ENCODE measurements around the gene GUCA2B. TPM values are rescaled to one million over a fixed set of nuclear protein-coding genes. Genes with fewer than 3 reads are reported as not detected.

GUCA2B gene
- total RNA-seq, 1 experiment from 2014 or later, result 0.75 TPM

DNA sequence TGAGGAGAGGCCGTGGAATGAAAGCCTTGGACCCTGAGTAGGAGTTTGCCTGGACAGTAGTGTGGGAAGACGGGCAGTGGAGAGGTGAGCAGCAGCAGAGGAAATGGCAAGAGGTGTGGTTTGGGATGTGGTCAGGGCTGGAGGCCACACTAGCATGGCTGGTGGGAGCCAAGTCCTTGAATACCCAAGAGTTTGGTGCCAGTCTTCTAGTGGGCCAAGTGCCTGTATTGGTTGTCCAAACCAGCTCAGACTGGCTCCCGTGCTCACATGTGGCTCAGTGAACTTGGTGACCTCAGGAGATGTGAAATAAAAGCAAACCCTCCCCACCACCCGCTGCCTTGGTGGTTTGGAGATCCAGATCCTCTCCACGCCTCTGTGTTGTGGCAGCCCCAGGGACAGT is 9.0 kb downstream of the GUCA2B start:
- Mint-ChIP-seq H3K27ac (ENCODE audit: unreplicated experiment) (no peak overlapping the region), H3K4me3 (ENCODE audit: unreplicated experiment) (no peak overlapping the region), H3K4me1 (ENCODE audit: low read depth, unreplicated experiment) (peaks cover 25% of the 10 kb centered on the region), H3K27me3 (ENCODE audit: insufficient read depth, unreplicated experiment) (no peaks in the 10 kb centered on the region), H3K9me3 (ENCODE audit: unreplicated experiment) (no peaks in the 10 kb centered on the region), H3K36me3 (ENCODE audit: insufficient read depth, unreplicated experiment) (peaks cover 17% of the 10 kb centered on the region)
- intact Hi-C loops (cut with micrococcal nuclease; ENCODE audit: unreplicated experiment), result no loop called here
- DNase-seq, result no peak
- no peaks in the 10 kb centered on the region for H3K27me3 ChIP-seq (replicated peaks; ENCODE audit: control insufficient read depth, insufficient read depth, low read length)
- CTCF ChIA-PET, result interaction anchor here (0.6 kb wide), 1 partner anchor 563 kb away, joined by 3 read pairs; no protein-coding TSS in a partner anchor
- H3K4me1 ChIP-seq, result peaks cover 26% of the 10 kb centered on the region
- TF ChIP-seq, protein P1, sequence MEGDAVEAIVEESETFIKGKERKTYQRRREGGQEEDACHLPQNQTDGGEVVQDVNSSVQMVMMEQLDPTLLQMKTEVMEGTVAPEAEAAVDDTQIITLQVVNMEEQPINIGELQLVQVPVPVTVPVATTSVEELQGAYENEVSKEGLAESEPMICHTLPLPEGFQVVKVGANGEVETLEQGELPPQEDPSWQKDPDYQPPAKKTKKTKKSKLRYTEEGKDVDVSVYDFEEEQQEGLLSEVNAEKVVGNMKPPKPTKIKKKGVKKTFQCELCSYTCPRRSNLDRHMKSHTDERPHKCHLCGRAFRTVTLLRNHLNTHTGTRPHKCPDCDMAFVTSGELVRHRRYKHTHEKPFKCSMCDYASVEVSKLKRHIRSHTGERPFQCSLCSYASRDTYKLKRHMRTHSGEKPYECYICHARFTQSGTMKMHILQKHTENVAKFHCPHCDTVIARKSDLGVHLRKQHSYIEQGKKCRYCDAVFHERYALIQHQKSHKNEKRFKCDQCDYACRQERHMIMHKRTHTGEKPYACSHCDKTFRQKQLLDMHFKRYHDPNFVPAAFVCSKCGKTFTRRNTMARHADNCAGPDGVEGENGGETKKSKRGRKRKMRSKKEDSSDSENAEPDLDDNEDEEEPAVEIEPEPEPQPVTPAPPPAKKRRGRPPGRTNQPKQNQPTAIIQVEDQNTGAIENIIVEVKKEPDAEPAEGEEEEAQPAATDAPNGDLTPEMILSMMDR (IDR thresholded peaks at IDR 0.05; ENCODE audit: insufficient read depth in 1 of 2, low read depth in 1 of 2, low read length in 1 of 2, severe bottlenecking in 1 of 2, unreplicated experiment in 1 of 2), result no peak
- POLR2A ChIA-PET, result no interaction called here
- BruUV-seq (replicated peaks), result no TSS peak
- H3K36me3 ChIP-seq (ENCODE audit: control insufficient read depth, insufficient read depth, low read length), result no peaks in the 10 kb centered on the region
- H3K4me3 ChIP-seq (ENCODE audit: low read depth, low read length), result no peak overlapping the region
- H3K9me3 ChIP-seq, result peaks cover 9% of the 10 kb centered on the region; the same call in 1 of the 2 replicates

DNA sequence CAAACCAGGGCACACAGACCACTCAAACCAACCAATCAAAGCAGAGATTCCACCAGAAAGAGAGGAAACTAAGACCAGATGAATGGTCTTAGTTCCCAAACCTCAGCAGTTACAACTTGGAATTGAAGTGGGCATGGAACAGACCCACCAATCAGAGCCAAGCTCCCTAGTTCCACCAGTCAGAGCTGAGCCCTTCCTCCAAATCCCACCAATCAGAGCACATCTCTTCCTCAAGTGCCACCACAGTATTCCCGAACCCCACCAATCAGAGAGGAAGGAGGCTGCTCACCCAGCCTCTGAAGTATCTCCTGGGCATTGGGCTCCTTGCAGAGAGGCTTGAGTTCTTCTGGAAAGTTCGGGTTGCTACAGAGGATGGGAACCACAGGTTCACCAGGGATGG is 9.9 kb downstream of the GUCA2B start:
- CTCF ChIA-PET, result no interaction called here
- TF ChIP-seq, protein P1 (IDR thresholded peaks at IDR 0.05; ENCODE audit: insufficient read depth in 1 of 2, low read depth in 1 of 2, low read length in 1 of 2, severe bottlenecking in 1 of 2, unreplicated experiment in 1 of 2), result no peak
- peaks cover 20% of the 10 kb centered on the region for H3K36me3 Mint-ChIP-seq (ENCODE audit: insufficient read depth, unreplicated experiment)
- intact Hi-C loops (cut with micrococcal nuclease; ENCODE audit: unreplicated experiment), result no loop called here
- DNase-seq, result no peak
- no peaks in the 10 kb centered on the region for H3K27me3 Mint-ChIP-seq (ENCODE audit: insufficient read depth, unreplicated experiment)
- Histone ChIP-seq H3K4me1 (peaks cover 31% of the 10 kb centered on the region), H3K4me3 (ENCODE audit: low read depth, low read length) (no peak overlapping the region), H3K36me3 (ENCODE audit: control insufficient read depth, insufficient read depth, low read length) (no peaks in the 10 kb centered on the region), H3K27me3 (replicated peaks; ENCODE audit: control insufficient read depth, insufficient read depth, low read length) (no peaks in the 10 kb centered on the region), H3K9me3 (peaks cover 9% of the 10 kb centered on the region; the same call in 1 of the 2 replicates)
- no peak overlapping the region for H3K27ac Mint-ChIP-seq (ENCODE audit: unreplicated experiment)
- no peaks in the 10 kb centered on the region for H3K9me3 Mint-ChIP-seq (ENCODE audit: unreplicated experiment)
- H3K4me1 Mint-ChIP-seq (ENCODE audit: low read depth, unreplicated experiment), result peaks cover 31% of the 10 kb centered on the region
- BruUV-seq (replicated peaks), result no TSS peak
- no peak overlapping the region for H3K4me3 Mint-ChIP-seq (ENCODE audit: unreplicated experiment)
- POLR2A ChIA-PET, result no interaction called here

DNA sequence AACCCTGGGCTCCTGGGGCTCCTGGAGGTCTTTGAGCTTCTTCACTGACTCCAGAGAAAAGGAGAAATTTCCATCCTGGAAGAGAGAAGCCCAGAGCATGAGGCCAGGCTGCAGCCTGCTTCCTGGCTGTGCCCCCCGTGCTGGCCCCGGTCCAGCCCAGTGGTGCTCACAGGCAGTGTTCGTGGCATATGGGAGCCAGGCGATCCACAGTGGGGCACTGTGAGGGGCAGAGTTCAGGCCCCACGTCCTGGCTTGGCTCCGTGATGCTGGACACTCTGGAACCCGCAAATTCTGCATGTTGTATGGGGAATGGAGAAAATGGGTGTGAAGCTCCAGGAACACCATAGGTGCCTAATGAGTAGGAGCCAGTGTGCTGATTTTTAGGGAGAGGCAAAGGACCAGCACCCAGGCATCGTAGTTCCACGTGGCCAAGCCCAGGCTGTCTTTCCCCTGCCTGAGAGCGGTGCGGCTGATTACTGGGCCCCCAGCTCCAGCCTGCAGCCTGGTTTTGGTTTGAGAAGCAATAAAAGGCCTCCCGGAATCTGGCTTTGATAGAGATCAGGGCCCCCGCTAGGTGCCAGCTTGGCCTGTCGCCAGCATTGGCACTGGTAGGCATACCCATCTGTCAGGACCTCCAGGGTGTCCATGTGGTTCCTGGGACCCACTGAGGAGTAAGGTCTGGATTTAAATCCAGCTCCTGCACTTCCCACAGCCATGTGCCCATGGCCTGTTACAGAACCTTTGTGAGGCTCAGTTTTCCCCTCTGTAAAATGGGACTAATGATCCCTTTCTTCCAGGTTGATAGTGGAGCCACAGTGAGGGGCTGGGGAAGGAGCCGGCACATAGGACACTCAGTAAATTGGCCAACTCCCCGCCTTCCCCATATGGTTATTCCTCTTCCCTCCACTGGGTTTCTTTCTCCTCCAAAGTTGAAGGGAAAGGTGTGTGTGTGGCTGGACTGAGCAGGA is 10.6 kb downstream of the GUCA2B start:
- H3K9me3 ChIP-seq, result peaks cover 9% of the 10 kb centered on the region; the same call in 1 of the 2 replicates
- H3K4me3 ChIP-seq (ENCODE audit: low read depth, low read length), result no peak overlapping the region; the same call in 1 of the 2 replicates

More for the DNA sequence above, 10.6 kb downstream of the GUCA2B start:
- POLR2A ChIA-PET, result no interaction called here
- TF ChIP-seq, protein P1 (IDR thresholded peaks at IDR 0.05; ENCODE audit: insufficient read depth in 1 of 2, low read depth in 1 of 2, low read length in 1 of 2, severe bottlenecking in 1 of 2, unreplicated experiment in 1 of 2), result peak in 1 of 2 experiments; percentile 9
- Histone ChIP-seq H3K27me3 (replicated peaks; ENCODE audit: control insufficient read depth, insufficient read depth, low read length) (no peaks in the 10 kb centered on the region), H3K36me3 (ENCODE audit: control insufficient read depth, insufficient read depth, low read length) (no peaks in the 10 kb centered on the region), H3K4me1 (peaks cover 34% of the 10 kb centered on the region)
- Mint-ChIP-seq H3K4me1 (ENCODE audit: low read depth, unreplicated experiment) (peaks cover 37% of the 10 kb centered on the region), H3K27ac (ENCODE audit: unreplicated experiment) (no peak overlapping the region), H3K4me3 (ENCODE audit: unreplicated experiment) (peak overlapping the region; percentile 60), H3K27me3 (ENCODE audit: insufficient read depth, unreplicated experiment) (no peaks in the 10 kb centered on the region), H3K36me3 (ENCODE audit: insufficient read depth, unreplicated experiment) (peaks cover 25% of the 10 kb centered on the region), H3K9me3 (ENCODE audit: unreplicated experiment) (no peaks in the 10 kb centered on the region)
- BruUV-seq (replicated peaks), result TSS peak; percentile 82
- intact Hi-C loops (cut with micrococcal nuclease; ENCODE audit: unreplicated experiment), result loop anchor here (2.0 kb wide), 1 partner anchor 17 kb away; no protein-coding TSS in a partner anchor
- CTCF ChIA-PET, result no interaction called here
- DNase-seq, result no peak

All from Caco-2 (cell line).